H9 (cell line): ENCODE results near the gene C8G. TPM values are rescaled to one million over a fixed set of nuclear protein-coding genes. Genes with fewer than 3 reads are reported as not detected.

ENCODE experiments used
- DNase-seq: peaks from one replicate; pipeline ENCODE4 v3.0.0-alpha.2; 2017
- H2AFZ ChIP-seq: one replicate; pipeline ENCODE4 v1.6.1; 2013; ENCODE audit warnings: mild to moderate bottlenecking, low read length, control low read depth, moderate library complexity
- H2AK5ac ChIP-seq: 2 replicates; pipeline ENCODE4 v1.6.1; 2013; ENCODE audit warnings: low read length, control low read depth, mixed read lengths; ENCODE audit not compliant: insufficient read length
- H2BK120ac ChIP-seq: one replicate; pipeline ENCODE4 v1.6.1; 2013; ENCODE audit warnings: low read depth, mild to moderate bottlenecking, low read length, control low read depth, inconsistent platforms; ENCODE audit not compliant: poor library complexity, severe bottlenecking
- H2BK12ac ChIP-seq: 2 replicates; pipeline ENCODE4 v1.6.1; 2013; ENCODE audit warnings: low read length, control low read depth, mixed read lengths, low read depth; ENCODE audit not compliant: insufficient read length
- H2BK15ac ChIP-seq: 2 replicates; pipeline ENCODE4 v1.6.1; 2013; ENCODE audit warnings: low read depth, low read length, control low read depth
- H2BK20ac ChIP-seq: one replicate; pipeline ENCODE4 v1.6.1; 2013; ENCODE audit warnings: low read depth, mild to moderate bottlenecking, low read length, control low read depth, inconsistent platforms; ENCODE audit not compliant: poor library complexity, severe bottlenecking
- H2BK5ac ChIP-seq: 2 replicates; pipeline ENCODE4 v1.6.1; 2013; ENCODE audit warnings: low read length, control low read depth, mixed read lengths; ENCODE audit not compliant: insufficient read length
- H3K14ac ChIP-seq: 2 replicates; pipeline ENCODE4 v1.6.1; 2013; ENCODE audit warnings: low read length, control low read depth; ENCODE audit not compliant: insufficient read depth
- H3K18ac ChIP-seq: 2 replicates; pipeline ENCODE4 v1.6.1; 2013; ENCODE audit warnings: low read depth, mild to moderate bottlenecking, mixed read lengths, low read length, control low read depth; ENCODE audit not compliant: insufficient read length
- H3K23ac ChIP-seq: 2 replicates; pipeline ENCODE4 v1.6.1; 2013; ENCODE audit warnings: low read length, control low read depth, mixed read lengths, low read depth; ENCODE audit not compliant: insufficient read length
- H3K23me2 ChIP-seq: 2 replicates; pipeline ENCODE4 v1.6.1; 2013; ENCODE audit warnings: low read depth, mild to moderate bottlenecking, mixed read lengths, low read length, control low read depth; ENCODE audit not compliant: insufficient read length, poor library complexity, severe bottlenecking
- H3K27ac ChIP-seq: 2 replicates; pipeline ENCODE4 v1.5.1; 2013; ENCODE audit warnings: low read length, control low read depth, mixed read lengths, low read depth; ENCODE audit not compliant: insufficient read length
- H3K27me3 ChIP-seq: 2 replicates; pipeline ENCODE4 v1.6.1; 2013; ENCODE audit warnings: low read length, control low read depth, inconsistent platforms; ENCODE audit not compliant: insufficient read depth
- H3K4ac ChIP-seq: 2 replicates; pipeline ENCODE4 v1.6.1; 2013; ENCODE audit warnings: low read depth, mild to moderate bottlenecking, control low read depth, inconsistent platforms, low read length, moderate library complexity
- H3K4me1 ChIP-seq: 2 replicates; pipeline ENCODE4 v1.6.1; 2013; ENCODE audit warnings: low read length, control low read depth, inconsistent platforms; ENCODE audit not compliant: insufficient read depth
- H3K4me2 ChIP-seq: 2 replicates; pipeline ENCODE4 v1.6.1; 2013; ENCODE audit warnings: low read length, control low read depth, mixed read lengths; ENCODE audit not compliant: insufficient read length, insufficient read depth
- H3K56ac ChIP-seq: 2 replicates; pipeline ENCODE4 v1.6.1; 2013; ENCODE audit warnings: low read depth, mild to moderate bottlenecking, mixed read lengths, low read length, control low read depth; ENCODE audit not compliant: insufficient read length
- H3K79me1 ChIP-seq: 2 replicates; pipeline ENCODE4 v1.6.1; 2013; ENCODE audit warnings: low read depth, mild to moderate bottlenecking, moderate library complexity, low read length, control low read depth, inconsistent platforms; ENCODE audit not compliant: insufficient read depth, poor library complexity, severe bottlenecking
- H3K79me2 ChIP-seq: 2 replicates; pipeline ENCODE4 v1.6.1; 2013; ENCODE audit warnings: low read length, control low read depth, inconsistent platforms; ENCODE audit not compliant: insufficient read depth
- H3K9ac ChIP-seq: 2 replicates; pipeline ENCODE4 v1.6.1; 2013; ENCODE audit warnings: low read length, control low read depth, mixed read lengths; ENCODE audit not compliant: insufficient read length; ENCODE audit errors: extremely low read depth
- H3K9me3 ChIP-seq: one replicate; pipeline ENCODE4 v1.6.1; 2013; ENCODE audit warnings: low read depth, low read length, inconsistent platforms; ENCODE audit not compliant: control insufficient read depth
- H3T11ph ChIP-seq: one replicate; pipeline ENCODE4 v1.6.1; 2013; ENCODE audit warnings: mild to moderate bottlenecking, low read length, control low read depth, inconsistent platforms
- H4K20me1 ChIP-seq: one replicate; pipeline ENCODE4 v1.6.1; 2013; ENCODE audit not compliant: control insufficient read depth, insufficient read length, insufficient read depth
- H4K5ac ChIP-seq: 2 replicates; pipeline ENCODE4 v1.6.1; 2013; ENCODE audit warnings: low read depth, mild to moderate bottlenecking, mixed read lengths, low read length, control low read depth; ENCODE audit not compliant: insufficient read length
- H4K8ac ChIP-seq: replicated peaks from 2 replicates; pipeline ENCODE4 v1.6.1; 2013; ENCODE audit warnings: low read length, control low read depth, mixed read lengths, low read depth; ENCODE audit not compliant: insufficient read length
- H4K91ac ChIP-seq: 2 replicates; pipeline ENCODE4 v1.6.1; 2013; ENCODE audit warnings: low read depth, mild to moderate bottlenecking, moderate library complexity, mixed read lengths, low read length, control low read depth; ENCODE audit not compliant: insufficient read length
- H3K27ac Mint-ChIP-seq, 3 experiments: 2 replicates in 2 of 3; 3 replicates in 1 of 3; pipeline ENCODE4 v1.8.0; 2020 to 2021; ENCODE audit warnings: mixed read lengths in 3 of 3, mild to moderate bottlenecking in 1 of 3, moderate library complexity in 1 of 3
- H3K27me3 Mint-ChIP-seq: 2 replicates; pipeline ENCODE4 v1.8.0; 2021; ENCODE audit warnings: low read depth, mild to moderate bottlenecking, moderate library complexity, mixed read lengths
- H3K36me3 Mint-ChIP-seq, 3 experiments: 2 replicates in 2 of 3; 3 replicates in 1 of 3; pipeline ENCODE4 v1.8.0; 2020 to 2021; ENCODE audit warnings: low read depth in 3 of 3, mixed read lengths in 3 of 3; ENCODE audit not compliant: insufficient read depth in 1 of 3
- H3K4me1 Mint-ChIP-seq, 2 experiments: 2 replicates each; pipeline ENCODE4 v1.8.0; 2020; ENCODE audit warnings: mixed read lengths in 2 of 2
- H3K4me3 Mint-ChIP-seq, 2 experiments: 2 replicates in 1 of 2; 3 replicates in 1 of 2; pipeline ENCODE4 v1.8.0; 2020 to 2021; ENCODE audit warnings: mild to moderate bottlenecking in 2 of 2, mixed read lengths in 2 of 2, moderate library complexity in 1 of 2
- H3K9me3 Mint-ChIP-seq, 2 experiments: 2 replicates in 1 of 2; 3 replicates in 1 of 2; pipeline ENCODE4 v1.8.0; 2020; ENCODE audit warnings: mild to moderate bottlenecking in 2 of 2, mixed read lengths in 2 of 2, moderate library complexity in 1 of 2
- CTCF ChIP-seq: fragments of 200-600 bp; sonication (generic); conservative IDR thresholded peaks from 3 replicates; pipeline ENCODE4 v1.8.0; 2021; ENCODE audit warnings: antibody characterized with exemption, mild to moderate bottlenecking
- WGBS: extraction: QIAGEN DNeasy Blood & Tissue Kit; methylation state at CpG from one replicate; pipeline ENCODE4 v1.1.7; 2013; ENCODE audit warnings: missing lambda C conversion rate, low lambda C conversion rate, mixed read lengths; ENCODE audit not compliant: insufficient read length; ENCODE audit errors: extremely low coverage; 5-methylcytosine and 5-hydroxymethylcytosine counted together
- total RNA-seq: library from RNA; stranded (reverse); gene quantifications from 2 replicates; pipeline ENCODE4 v1.2.1, GENCODE V29; 2021

The C8G gene
- total RNA-seq, 1 experiment from 2014 or later = 0.96 TPM

GRCh38 chr9:136917902-136918301 lies 27.1 kb upstream of the C8G start:
- Histone ChIP-seq H3K4me2 (no peak overlapping the region), H3K4me1 (no peaks in the 10 kb centered on the region), H2BK15ac (no peak overlapping the region), H3K27ac (no peak overlapping the region), H3K79me2 (no peaks in the 10 kb centered on the region), H2AK5ac (no peak overlapping the region), H2BK120ac (no peak overlapping the region), H3K9ac (no peak overlapping the region), H3K23me2 (no peaks in the 10 kb centered on the region), H2BK12ac (no peak overlapping the region), H2AFZ (no peak overlapping the region), H3K27me3 (no peaks in the 10 kb centered on the region), H3K14ac (no peak overlapping the region), H2BK5ac (no peak overlapping the region), H4K5ac (no peak overlapping the region), H3K9me3 (no peaks in the 10 kb centered on the region), H3K18ac (no peak overlapping the region), H4K8ac (no peak overlapping the region), H2BK20ac (no peak overlapping the region), H3T11ph (no peak overlapping the region), H4K20me1 (no peaks in the 10 kb centered on the region), H3K56ac (no peak overlapping the region), H4K91ac (no peak overlapping the region), H3K79me1 (peaks cover 3% of the 10 kb centered on the region), H3K23ac (no peak overlapping the region), H3K4ac (no peak overlapping the region)
- no peak overlapping the region for H3K4me3 Mint-ChIP-seq
- H3K4me1 Mint-ChIP-seq = no peaks in the 10 kb centered on the region
- no peaks in the 10 kb centered on the region for H3K27me3 Mint-ChIP-seq
- no CpG with 5 or more reads among the region's 11 CpGs for WGBS
- H3K36me3 Mint-ChIP-seq = peaks cover 42 to 64% (median 62%) of the 10 kb centered on the region in 3 experiments; a peak in 6 of 7 replicates
- DNase-seq = no peak
- TF ChIP-seq CTCF = no peak
- H3K27ac Mint-ChIP-seq = no peak overlapping the region
- no peaks in the 10 kb centered on the region for H3K9me3 Mint-ChIP-seq
